Activated CD8-positive, alpha-beta memory T cell treated with anti-CD3 and anti-CD28 coated beads, Interleukin-2, amount 50 U/mL, for 24 hours (primary cell): ENCODE data around the gene AUTS2.

ENCODE experiments used
- DNase-seq: peaks from one replicate; pipeline ENCODE4 v3.0.0-alpha.2; 2020; ENCODE audit errors: extremely low read depth

AUTS2 gene

DNA sequence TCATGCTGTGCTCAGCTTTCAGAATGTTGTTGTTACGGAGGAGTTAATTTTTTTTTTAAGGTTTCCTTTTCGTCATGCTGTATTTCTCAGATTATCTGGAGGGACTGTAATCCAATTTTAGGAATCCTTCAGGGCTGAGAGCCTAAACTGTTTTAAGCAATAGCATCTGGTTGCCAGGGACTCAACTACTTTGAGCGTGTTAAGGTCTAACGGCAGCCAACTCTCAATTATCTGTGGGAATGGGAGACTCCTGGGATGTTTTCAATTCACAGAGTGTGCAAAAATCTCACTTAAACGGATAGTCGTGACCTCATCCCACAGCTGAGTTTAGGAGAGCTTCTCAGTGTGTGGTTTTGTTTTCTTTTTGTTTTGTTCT is 291.7 kb downstream of the AUTS2 start:
- no peak for DNase-seq

- no peak for DNase-seq
Observed at GRCh38 chr7:69892790-69893189, 294.5 kb downstream of the AUTS2 start.

- DNase-seq, result no peak
Observed at GRCh38 chr7:69893906-69894305, 295.6 kb downstream of the AUTS2 start.

- DNase-seq, result no peak
Observed at GRCh38 chr7:69895446-69895845, 297.2 kb downstream of the AUTS2 start.

GRCh38 chr7:69896121-69896520 is 297.8 kb downstream of the AUTS2 start:
- DNase-seq, result no peak

GRCh38 chr7:69898189-69898588 is 299.9 kb downstream of the AUTS2 start:
- no peak for DNase-seq

- no peak for DNase-seq
Observed at GRCh38 chr7:69903410-69903809, 305.1 kb downstream of the AUTS2 start.

GRCh38 chr7:69906283-69906995 is 308.2 kb downstream of the AUTS2 start:
- DNase-seq, result no peak

DNA sequence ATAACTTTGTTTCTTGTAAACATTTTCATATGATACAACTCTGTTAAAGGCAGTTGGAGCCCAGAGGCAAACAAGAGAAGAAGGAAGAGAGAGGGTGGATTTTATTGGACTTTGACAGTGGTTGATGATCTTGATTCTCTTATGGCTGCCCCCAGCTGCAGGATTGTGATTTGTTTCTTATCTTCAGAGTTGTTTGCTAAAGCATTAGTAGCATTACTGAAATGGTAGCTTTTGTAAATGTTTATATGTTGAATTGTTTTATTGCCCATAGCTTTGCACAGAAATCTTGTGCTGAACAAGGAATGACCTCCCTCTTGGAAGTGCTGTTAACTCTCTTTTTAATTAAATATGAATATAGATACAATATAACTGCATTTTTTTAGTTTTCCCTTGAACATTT is 309.4 kb downstream of the AUTS2 start:
- DNase-seq, result no peak

DNA sequence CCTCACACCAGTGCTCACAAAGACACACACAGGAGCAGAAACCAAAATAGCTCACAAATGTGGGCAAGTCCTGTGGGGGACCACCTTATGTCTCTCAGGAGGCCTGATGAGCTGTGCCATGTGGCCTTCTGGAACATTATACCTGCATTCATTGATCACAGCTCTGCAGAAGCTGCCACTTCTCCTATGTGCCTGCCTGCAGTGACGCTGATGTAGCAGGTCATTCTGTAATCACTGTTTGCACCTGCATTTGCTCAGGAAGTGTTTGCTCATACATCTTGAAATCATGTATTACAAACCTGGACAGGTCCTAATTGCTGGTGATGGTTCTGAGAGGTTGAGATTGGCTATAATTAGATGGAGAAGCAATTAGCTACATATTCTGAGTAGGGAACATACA is 310.2 kb downstream of the AUTS2 start:
- DNase-seq, result no peak

DNA sequence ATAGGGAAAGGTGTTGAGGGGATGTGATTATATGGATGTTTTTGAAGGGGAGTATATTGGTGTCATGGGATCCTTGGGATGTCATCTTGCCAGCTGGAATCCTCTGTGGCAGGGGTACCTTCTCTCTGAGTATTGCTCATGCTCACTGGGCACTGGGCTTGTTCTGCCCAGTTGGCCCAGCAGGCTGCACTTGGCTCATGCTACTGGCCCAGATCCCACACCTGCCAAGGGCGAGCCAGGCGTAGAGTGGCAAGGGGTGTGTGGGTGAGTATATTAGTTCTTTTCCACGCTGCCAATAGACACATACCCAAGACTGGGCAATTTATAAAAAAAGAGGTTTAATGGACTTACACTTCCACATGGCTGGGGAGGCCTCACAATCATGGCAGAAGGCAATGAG is 311.9 kb downstream of the AUTS2 start:
- DNase-seq, result no peak

DNA sequence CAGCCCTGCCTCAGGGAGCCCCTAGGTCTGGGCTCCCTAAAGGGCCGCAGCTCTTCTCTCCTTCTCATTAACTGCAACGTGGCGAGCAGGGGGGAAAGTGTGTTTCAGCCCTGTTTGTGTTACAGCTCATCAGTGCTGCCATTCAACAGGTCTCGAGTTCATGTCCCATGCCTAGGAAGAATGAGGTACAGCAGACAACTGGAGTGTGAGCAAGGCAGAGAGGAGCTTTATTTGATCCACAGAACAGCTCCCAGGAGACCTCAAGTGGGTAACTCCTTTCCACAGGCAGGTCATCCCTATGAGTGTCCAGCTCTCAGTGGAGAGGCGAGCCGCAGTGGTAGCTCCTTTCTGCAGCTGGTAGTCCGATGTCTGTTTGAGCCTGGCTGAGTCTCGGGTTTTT is 313.1 kb downstream of the AUTS2 start:
- DNase-seq, result no peak

GRCh38 chr7:69912141-69912540 is 313.9 kb downstream of the AUTS2 start:
- no peak for DNase-seq

DNA sequence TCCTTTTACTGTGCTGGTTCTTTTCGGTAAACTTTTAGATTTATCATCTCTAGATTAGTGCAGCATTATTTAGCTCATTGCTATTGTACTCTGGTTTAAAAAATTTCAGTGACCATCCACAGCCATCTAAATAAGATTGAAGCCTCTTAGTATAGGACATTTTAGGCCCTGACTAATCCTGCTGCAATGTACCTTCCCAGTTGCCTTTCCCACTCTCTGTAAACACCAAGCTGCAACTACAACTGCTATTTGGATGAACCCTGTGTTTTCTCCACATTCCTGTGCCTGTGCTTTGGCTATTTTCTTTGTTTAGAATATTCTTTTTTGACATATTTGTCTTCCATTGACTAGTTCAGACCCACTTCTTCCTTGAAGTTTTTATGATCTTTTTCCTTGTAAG is 314.6 kb downstream of the AUTS2 start:
- DNase-seq, result no peak

DNA sequence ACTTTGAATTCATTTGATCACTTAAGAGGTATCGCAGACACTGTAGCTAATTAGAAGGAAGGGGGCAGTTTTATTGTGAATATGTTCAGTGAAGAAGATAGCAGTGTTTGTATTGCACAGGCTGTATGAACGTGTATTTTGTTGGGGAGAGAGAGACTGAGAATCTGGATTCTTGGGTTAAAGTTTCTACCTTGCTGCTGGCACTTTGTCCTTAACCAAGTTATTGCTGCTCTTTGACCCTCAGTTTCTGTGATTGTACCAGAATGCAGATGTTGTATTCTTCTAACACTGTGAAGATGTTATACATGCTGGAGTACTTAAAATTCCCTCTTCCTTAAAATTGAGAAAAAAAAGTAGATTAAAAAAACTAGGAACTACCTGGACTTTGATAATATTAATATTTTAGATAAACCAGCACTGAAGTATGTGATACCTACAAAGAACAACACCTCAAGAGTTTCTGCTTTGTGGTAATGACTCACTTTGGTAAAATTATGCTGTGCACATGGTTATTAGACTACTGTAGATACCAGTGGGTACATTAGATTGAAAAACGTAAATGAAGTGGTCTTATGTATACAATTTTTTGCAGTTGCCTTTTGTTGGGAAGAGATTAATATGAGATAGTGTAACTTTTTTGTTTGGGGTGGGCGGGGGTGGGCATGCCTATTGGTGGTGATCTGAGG is 321.3 kb downstream of the AUTS2 start:
- DNase-seq, result no peak

DNA sequence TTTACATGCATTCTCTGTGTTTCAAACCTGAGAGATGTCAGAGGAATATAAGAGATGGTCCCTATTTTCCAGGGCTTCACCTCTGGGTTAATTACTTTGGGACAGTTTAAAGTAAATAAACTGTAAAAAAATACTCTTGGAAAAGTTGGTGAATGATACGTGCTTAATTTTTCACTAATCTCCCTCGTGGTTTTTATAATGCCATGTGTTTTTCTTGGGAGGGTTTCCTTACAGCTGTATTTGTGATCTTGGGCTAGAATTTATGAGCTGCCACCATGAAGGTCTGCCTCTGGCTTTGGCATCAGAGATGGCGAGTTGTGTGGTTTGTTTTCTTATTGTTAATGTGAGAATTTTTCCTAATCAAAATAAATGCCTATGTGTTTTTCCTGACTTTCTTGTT is 322.5 kb downstream of the AUTS2 start:
- DNase-seq, result no peak

GRCh38 chr7:69922026-69922803 is 323.9 kb downstream of the AUTS2 start:
- no peak for DNase-seq

GRCh38 chr7:69927461-69927860 is 329.2 kb downstream of the AUTS2 start:
- DNase-seq, result no peak

- no peak for DNase-seq
Observed at GRCh38 chr7:69928621-69929020, 330.3 kb downstream of the AUTS2 start.

- DNase-seq, result no peak
Observed at GRCh38 chr7:69929622-69930021, 331.3 kb downstream of the AUTS2 start.

- DNase-seq, result no peak
Observed at GRCh38 chr7:69932034-69932628, 333.9 kb downstream of the AUTS2 start.

- no peak for DNase-seq
Observed at GRCh38 chr7:69934144-69934903, 336.0 kb downstream of the AUTS2 start.
